ENCODE data around the gene ZNF507. TPM values are rescaled to one million over a fixed set of nuclear protein-coding genes. Genes with fewer than 3 reads are reported as not detected.
"Not testable (repeated sequence)": the region's sequence is repeated elsewhere in the genome, so short reads cannot be mapped to it uniquely, and the experiment has no call there.

ZNF507 gene
- total RNA-seq, 1 donor from 2014 or later: 29.6 TPM

GRCh38 chr19:32367063-32367462 is 21.7 kb downstream of the ZNF507 start:
- intact Hi-C loops (cut with micrococcal nuclease): no loop called here

DNA sequence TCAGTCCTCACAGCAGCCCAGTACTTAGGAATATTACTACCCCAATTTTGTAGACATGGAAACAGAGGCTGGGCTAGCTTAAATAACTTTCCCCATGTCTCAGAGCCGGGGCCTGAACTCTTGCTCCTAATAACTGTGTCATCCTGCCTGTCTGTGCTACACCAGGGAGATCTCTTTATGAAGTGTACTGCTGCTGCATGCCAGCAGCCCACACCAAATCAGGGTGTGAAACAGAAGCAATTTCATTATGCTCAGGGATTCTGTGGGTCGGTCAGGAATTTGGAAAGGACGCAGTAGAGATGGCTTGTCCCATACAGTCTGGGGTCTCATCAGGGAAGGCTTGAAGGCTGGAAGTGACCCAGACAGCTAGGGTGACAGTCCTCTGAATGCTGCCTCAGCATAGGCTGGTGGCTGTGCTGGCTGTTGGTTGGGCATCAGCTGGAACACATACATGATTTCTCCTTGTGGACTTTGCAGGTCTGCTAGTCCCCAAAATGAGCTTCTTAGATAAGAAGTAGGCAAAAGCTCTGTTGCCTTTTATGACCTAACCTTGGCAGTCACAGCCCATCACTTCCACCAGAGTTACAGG is 22.6 kb downstream of the ZNF507 start:
- intact Hi-C loops (cut with micrococcal nuclease): no loop called here

DNA sequence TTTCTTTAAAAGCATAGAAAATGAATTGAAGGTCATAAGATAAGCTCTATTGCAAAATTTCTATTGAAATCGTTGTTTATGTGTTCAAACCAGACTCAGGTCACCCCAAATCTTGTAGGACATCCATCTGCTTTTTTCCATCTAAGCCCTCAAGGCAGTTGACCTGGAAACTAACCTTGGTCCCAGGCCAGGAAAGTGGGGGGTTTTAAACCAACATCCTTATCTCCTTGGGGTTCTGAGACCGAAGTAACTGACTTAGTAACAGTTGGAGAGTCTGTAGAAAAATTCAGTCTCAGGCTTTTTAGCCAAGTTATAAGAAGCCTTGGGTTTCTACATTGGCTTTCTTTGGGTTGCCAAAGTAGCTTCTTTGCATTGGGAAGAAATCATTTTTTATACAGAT is 23.4 kb downstream of the ZNF507 start:
- intact Hi-C loops (cut with micrococcal nuclease): no loop called here

DNA sequence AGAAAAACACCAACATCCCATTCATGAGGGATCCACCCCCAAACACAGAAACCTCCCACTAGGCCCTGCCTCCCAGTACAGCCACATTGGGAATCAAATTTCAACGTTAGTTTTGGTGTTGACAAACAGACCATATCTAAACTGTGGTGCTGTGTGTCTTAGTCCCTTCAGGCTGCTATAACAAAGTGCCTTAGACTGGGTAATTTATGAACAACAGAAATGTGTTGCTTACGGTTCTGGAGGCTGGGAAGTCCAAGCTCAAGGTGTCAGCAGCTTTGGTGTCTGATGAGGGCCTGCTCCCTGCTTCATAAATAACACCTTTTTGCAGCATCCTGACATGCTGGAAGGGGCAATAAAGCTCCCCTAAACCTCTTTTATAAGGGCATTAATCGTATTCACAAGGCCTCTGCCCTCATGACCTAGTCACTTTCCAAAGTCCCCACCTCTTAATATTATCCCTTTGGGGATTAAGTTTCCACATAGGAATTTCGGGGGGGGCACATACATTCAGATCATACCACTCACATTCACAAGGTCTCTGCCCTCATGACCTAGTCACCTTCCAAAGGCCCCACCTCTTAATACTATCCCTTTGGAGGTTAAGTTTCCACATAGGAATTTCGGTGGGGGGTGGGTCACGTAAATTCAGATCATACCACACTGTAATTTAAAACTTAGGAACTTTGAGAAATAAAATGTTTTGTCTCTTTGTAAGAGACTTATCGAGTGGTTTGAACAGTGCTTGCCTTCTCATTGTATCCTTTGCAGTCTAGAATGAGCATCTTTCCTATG is 27.5 kb downstream of the ZNF507 start:
- intact Hi-C loops (cut with micrococcal nuclease): no loop called here

- intact Hi-C loops (cut with micrococcal nuclease): no loop called here
Measured at GRCh38 chr19:32373585-32374295, 28.3 kb downstream of the ZNF507 start.

DNA sequence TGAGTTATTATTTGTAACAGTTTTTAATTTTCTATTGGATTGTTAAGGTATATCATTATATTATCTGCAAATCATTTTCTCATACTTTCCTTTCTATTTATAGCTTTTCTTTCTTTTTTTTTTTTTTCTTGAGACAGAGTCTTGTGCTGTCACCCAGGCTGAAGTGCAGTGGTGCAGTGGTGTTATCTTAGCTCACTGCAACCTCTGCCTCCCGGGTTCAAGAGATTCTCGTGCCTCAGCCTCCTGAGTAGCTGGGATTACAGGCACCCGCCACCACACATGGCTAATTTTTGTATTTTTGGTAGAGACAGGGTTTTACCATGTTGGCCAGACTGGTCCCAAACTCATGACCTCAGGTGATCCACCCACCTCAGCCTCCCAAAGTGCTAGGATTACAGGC is 29.0 kb downstream of the ZNF507 start:
- intact Hi-C loops (cut with micrococcal nuclease): not testable (repeated sequence)

DNA sequence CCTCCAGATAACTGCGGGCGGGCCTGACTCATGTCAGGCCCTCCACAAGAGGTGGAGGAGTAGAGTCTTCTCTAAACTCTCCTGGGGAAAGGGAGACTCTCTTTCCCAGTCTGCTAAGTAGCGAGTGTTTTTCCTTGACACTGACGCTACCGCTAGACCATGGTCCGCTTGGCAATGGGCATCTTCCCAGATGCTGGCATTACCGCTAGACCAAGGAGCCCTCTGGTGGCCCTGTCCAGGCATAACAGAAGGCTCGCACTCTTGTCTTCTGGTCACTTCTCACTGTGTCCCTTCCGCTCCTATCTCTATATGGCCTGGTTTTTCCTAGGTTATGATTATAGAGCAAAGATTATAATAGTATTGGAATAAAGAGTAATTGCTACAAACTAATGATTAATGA is 31.7 kb downstream of the ZNF507 start:
- intact Hi-C loops (cut with micrococcal nuclease): not testable (repeated sequence)

DNA sequence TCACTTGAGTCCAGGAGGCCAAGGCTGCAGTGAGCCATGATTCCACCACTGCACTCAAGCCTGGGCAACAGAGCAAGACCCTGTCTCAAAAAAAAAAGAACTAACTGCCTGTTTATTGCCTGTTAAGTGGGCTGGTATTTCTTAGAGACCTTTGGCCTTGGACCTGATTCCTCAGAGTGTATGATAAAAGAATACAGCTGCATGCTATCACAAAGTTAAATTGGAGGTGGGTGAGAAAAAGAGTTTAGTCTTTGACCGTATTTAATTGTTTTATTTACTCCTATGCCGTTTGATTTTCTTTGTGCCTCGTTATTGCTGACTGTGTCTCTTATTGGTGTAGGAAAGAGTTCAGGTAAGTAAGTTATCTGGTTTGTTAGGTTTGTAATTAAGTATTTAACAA is 34.9 kb downstream of the ZNF507 start:
- intact Hi-C loops (cut with micrococcal nuclease): no loop called here

GRCh38 chr19:32387701-32388392 is 42.4 kb downstream of the ZNF507 start:
- intact Hi-C loops (cut with micrococcal nuclease): no loop called here

GRCh38 chr19:32388393-32388855 is 43.0 kb downstream of the ZNF507 start:
- intact Hi-C loops (cut with micrococcal nuclease): no loop called here

DNA sequence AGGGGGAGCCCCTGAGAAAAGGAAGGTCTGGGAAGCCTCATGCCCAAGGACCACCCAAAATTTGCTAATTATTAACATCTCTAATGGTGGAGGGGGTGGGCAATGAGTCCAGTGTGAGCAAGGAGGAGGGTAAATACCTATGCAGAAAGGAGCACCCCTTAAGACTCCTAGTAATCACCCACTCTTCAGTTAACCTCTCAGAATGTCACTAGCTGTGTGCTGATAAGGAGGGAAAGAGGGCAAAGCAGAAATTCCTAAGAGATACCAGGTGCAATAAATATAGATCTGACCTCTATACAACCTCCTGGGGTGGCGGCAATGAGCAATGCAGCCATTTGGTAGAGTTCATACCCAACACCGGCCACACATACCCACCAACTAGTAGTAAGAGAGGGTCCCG is 47.5 kb downstream of the ZNF507 start:
- intact Hi-C loops (cut with micrococcal nuclease): no loop called here

DNA sequence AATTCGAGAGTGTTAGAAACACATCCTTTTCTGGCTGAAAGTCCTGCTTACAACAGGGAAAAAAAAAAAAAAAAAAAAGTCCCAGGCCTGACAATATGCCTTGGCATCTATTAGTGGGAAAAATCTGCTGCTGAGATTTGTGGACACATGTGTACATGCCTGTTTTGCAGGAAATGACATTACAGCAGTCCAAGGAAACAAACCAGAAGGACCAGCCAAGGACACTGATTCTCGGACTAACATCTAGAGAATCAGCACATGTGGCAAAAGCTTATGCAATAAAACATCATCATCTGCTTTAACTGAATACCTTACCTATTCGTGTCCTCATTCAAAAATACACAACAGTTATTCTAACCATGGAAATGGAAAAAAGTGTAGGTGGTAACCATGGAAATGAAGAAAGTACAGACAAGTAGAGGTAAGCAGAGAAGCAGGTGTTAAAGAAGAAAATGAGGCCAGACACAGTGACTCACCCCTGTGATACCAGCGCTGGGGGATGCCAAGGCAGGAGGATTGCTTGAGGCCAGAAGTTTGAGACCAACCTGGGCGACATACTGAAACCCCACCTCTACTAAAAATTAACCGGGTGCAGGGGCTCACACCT is 50.7 kb downstream of the ZNF507 start:
- intact Hi-C loops (cut with micrococcal nuclease): no loop called here

GRCh38 chr19:32397671-32398101 is 52.3 kb downstream of the ZNF507 start:
- intact Hi-C loops (cut with micrococcal nuclease): no loop called here

- intact Hi-C loops (cut with micrococcal nuclease): no loop called here
Measured at GRCh38 chr19:32401992-32402391, 56.6 kb downstream of the ZNF507 start.

DNA sequence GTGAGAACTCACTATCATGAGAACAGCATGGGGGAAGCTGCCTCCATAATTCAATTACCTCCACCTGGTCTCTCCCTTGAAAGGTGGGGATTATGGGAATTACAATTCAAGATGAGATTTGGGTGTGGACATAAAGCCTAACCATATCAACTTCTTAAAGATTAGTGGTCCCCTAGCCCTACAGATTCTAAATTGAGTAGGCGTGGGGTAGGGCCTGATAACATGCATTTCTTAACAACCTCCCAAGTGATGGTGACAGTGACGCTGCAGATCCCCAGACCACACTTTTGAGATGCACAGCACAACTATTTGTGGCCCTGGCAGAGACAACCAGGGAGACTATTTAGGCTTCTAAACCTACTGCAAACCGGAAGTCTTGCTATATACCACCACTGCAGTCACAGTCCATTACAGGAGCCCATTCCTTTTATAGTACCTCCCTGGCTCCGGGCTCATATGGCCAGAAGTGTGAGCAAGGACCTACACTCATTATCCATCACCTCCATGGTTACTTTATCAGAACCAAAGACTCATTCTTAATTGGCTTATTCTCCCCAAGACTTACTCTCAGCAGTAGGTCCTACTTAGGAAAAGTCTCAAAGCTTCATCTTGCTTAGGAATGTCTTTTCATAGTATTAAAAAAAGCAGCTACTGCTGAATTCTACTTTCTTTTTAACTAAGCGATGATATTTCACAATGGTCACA is 58.0 kb downstream of the ZNF507 start:
- intact Hi-C loops (cut with micrococcal nuclease): no loop called here

- intact Hi-C loops (cut with micrococcal nuclease): no loop called here
Measured at GRCh38 chr19:32404213-32404932, 59.0 kb downstream of the ZNF507 start.

- intact Hi-C loops (cut with micrococcal nuclease): loop anchor here (1.0 kb wide), 3 partner anchors 60 to 270 kb away; partner anchors contain the start of genes ANKRD27, PDCD5, RGS9BP and ZNF507
Measured at GRCh38 chr19:32404933-32405430, 59.6 kb downstream of the ZNF507 start.

GRCh38 chr19:32405431-32406160 is 60.2 kb downstream of the ZNF507 start, which contains the start of gene DPY19L3:
Gene DPY19L3 (plus strand): TSS chr19:32405770. CDS start chr19:32408254, 2,484 bp downstream.
- intact Hi-C loops (cut with micrococcal nuclease): loop anchor here (1.0 kb wide), 3 partner anchors 60 to 270 kb away; partner anchors contain the start of genes ANKRD27, PDCD5, RGS9BP and ZNF507

All from T-helper 2 cell treated with Interferon-gamma antibody and Interleukin-4, amounts not matched to agents 100 ng/mL and 5 ng/mL, for 36 hours (primary cell).